ENCODE measurements around the gene PCDHGA4. TPM values are rescaled to one million over a fixed set of nuclear protein-coding genes. Genes with fewer than 3 reads are reported as not detected.

PCDHGA4 gene
- total RNA-seq, 1 donor from 2014 or later, result 0.75 TPM

DNA sequence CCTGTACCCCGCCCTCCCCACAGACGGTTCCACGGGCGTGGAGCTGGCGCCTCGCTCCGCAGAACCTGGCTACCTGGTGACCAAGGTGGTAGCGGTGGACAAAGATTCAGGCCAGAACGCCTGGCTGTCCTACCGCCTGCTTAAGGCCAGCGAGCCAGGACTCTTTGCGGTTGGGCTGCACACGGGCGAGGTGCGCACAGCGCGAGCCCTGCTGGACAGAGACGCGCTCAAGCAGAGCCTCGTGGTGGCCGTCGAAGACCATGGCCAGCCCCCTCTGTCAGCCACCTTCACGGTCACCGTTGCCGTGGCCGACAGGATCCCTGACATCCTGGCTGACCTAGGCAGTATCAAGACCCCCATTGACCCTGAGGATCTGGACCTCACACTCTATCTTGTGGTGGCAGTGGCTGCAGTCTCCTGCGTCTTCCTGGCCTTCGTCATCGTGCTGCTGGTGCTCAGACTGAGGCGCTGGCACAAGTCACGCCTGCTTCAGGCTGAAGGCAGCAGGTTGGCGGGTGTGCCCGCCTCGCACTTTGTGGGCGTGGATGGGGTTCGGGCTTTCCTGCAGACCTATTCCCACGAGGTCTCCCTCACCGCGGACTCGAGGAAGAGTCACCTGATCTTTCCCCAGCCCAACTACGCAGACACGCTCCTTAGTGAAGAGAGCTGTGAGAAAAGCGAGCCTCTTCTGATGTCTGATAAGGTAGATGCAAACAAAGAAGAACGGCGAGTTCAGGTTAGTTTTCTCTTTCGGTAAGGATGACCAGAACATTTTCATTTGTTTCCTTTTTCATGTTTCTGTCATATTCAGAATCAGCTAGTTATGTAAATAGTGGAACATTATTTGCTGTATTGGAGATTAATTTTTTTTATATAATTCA lies 11.4 kb downstream of the PCDHGA4 start:
- TF ChIP-seq, protein P1, sequence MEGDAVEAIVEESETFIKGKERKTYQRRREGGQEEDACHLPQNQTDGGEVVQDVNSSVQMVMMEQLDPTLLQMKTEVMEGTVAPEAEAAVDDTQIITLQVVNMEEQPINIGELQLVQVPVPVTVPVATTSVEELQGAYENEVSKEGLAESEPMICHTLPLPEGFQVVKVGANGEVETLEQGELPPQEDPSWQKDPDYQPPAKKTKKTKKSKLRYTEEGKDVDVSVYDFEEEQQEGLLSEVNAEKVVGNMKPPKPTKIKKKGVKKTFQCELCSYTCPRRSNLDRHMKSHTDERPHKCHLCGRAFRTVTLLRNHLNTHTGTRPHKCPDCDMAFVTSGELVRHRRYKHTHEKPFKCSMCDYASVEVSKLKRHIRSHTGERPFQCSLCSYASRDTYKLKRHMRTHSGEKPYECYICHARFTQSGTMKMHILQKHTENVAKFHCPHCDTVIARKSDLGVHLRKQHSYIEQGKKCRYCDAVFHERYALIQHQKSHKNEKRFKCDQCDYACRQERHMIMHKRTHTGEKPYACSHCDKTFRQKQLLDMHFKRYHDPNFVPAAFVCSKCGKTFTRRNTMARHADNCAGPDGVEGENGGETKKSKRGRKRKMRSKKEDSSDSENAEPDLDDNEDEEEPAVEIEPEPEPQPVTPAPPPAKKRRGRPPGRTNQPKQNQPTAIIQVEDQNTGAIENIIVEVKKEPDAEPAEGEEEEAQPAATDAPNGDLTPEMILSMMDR (IDR thresholded peaks at IDR 0.05), result no peak
- Mint-ChIP-seq H3K27me3 (peaks cover 55% of the 10 kb centered on the region), H3K36me3 (ENCODE audit: low read depth) (peaks cover 12% of the 10 kb centered on the region), H3K4me1 (peaks cover 14% of the 10 kb centered on the region), H3K4me3 (no peak overlapping the region), H3K27ac (no peak overlapping the region), H3K9me3 (peaks cover 29% of the 10 kb centered on the region)
- ATAC-seq (ENCODE audit: low read depth) (no peak), DNase-seq (no peak)
- intact Hi-C loops (cut with micrococcal nuclease), result no loop called here
- ChIA-PET POLR2A (interaction anchor here (0.8 kb wide), 1 partner anchor 189 kb away, joined by 3 read pairs; the partner anchor contains the start of gene PCDHB8), CTCF (no interaction called here)

DNA sequence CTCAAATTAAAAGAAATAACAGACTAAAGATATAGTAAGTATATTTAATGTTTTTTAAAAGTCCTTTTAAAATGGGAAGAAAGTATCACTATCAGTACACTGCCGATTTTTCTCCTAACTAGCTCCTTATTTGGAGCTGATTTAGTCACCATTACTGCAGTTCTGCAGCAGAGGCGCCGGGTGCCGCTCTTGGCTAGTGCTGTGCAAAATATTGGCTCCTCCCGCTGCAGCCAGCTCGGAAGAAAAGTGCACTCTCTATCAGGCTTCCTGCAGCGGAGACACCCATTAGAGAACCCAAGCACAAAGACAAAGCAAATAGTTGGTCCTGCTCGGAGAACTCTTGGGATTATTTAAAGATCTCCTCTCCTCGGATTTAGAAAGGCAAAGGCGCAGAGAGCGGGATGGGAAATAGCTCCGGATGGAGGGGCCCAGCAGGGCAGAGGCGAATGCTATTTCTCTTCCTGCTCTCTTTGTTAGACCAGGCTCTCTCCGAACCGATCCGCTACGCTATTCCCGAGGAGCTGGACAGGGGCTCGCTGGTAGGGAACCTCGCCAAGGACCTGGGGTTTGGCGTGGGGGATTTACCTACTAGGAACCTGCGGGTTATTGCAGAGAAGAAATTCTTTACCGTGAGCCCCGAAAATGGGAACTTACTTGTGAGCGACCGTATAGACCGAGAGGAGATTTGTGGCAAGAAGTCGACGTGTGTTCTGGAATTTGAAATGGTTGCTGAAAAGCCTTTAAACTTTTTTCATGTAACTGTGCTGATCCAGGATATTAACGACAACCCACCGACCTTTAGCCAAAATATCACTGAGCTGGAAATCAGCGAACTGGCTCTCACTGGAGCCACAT lies 15.4 kb downstream of the PCDHGA4 start, which contains the start of gene PCDHGB3:
PCDHGB3 (plus strand) TSS at position 249 of the 855 bp plus-strand sequence; CDS start at position 402, 153 bp downstream.
- H3K9me3 Mint-ChIP-seq, result peaks cover 22% of the 10 kb centered on the region
- peaks cover 54% of the 10 kb centered on the region for H3K27me3 Mint-ChIP-seq
- TF ChIP-seq, protein P1 (IDR thresholded peaks at IDR 0.05), result no peak
- no peak within 1 kb of the TSS for H3K27ac Mint-ChIP-seq
- peaks cover 5% of the 10 kb centered on the region for H3K36me3 Mint-ChIP-seq (ENCODE audit: low read depth)
- peaks cover 7% of the 10 kb centered on the region for H3K4me1 Mint-ChIP-seq
- no peak for DNase-seq
- POLR2A ChIA-PET, result interaction anchor here (0.6 kb wide), 2 partner anchors 44 to 220 kb away, joined by 3 to 4 read pairs; no protein-coding TSS in a partner anchor
- CTCF ChIA-PET, result interaction anchor here (0.6 to 2.8 kb wide), 12 partner anchors 20 to 508 kb away, joined by 3 to 23 read pairs (median 4); partner anchors contain the start of genes PCDH1, PCDHGB1, PCDHGB5 and TAF7
- intact Hi-C loops (cut with micrococcal nuclease), result loop anchor here (1.0 to 5.0 kb wide), 2 partner anchors 42 to 194 kb away; partner anchors contain the start of gene PCDHGA10
- peak within 1 kb of the TSS; percentile 81 for H3K4me3 Mint-ChIP-seq
- peak; percentile 64 for ATAC-seq (ENCODE audit: low read depth)

DNA sequence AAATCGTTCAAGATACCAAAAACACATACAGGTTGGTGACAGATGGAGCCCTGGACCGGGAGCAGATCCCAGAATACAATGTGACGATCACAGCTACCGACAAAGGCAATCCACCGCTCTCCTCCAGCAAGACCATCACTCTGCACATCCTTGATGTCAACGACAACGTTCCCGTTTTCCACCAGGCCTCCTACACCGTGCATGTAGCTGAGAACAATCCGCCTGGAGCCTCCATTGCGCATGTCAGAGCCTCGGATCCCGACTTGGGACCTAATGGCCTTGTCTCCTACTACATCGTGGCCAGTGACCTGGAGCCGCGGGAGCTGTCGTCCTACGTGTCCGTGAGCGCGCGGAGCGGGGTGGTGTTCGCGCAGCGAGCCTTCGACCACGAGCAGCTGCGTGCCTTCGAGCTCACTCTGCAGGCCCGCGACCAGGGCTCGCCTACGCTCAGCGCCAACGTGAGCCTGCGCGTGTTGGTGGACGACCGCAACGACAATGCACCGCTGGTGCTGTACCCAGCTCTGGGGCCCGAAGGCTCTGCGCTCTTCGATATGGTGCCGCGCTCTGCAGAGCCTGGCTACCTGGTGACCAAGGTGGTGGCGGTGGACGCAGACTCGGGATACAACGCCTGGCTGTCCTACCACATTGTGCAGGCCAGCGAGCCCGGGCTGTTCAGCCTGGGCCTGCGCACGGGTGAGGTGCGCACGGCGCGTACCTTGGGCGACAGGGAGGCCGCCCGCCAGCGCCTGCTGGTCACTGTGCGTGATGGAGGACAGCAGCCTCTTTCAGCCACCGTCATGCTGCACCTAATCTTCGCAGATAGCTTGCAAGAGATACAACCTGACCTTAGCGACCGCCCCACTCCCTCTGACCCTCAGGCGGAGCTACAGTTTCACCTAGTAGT lies 17.0 kb downstream of the PCDHGA4 start:
- Mint-ChIP-seq H3K4me1 (peaks cover 7% of the 10 kb centered on the region), H3K27ac (no peak overlapping the region), H3K4me3 (no peak overlapping the region), H3K27me3 (peaks cover 43% of the 10 kb centered on the region), H3K36me3 (ENCODE audit: low read depth) (no peaks in the 10 kb centered on the region), H3K9me3 (peaks cover 17% of the 10 kb centered on the region)
- CTCF ChIA-PET, result interaction anchor here (2.8 kb wide), 1 partner anchor 192 kb away, joined by 23 read pairs; no protein-coding TSS in a partner anchor
- ATAC-seq (ENCODE audit: low read depth) (no peak), DNase-seq (no peak)
- intact Hi-C loops (cut with micrococcal nuclease), result loop anchor here (5.0 kb wide), 1 partner anchor 40 kb away; the partner anchor contains the start of gene PCDHGA10
- TF ChIP-seq, protein P1 (IDR thresholded peaks at IDR 0.05), result no peak
- POLR2A ChIA-PET, result no interaction called here

DNA sequence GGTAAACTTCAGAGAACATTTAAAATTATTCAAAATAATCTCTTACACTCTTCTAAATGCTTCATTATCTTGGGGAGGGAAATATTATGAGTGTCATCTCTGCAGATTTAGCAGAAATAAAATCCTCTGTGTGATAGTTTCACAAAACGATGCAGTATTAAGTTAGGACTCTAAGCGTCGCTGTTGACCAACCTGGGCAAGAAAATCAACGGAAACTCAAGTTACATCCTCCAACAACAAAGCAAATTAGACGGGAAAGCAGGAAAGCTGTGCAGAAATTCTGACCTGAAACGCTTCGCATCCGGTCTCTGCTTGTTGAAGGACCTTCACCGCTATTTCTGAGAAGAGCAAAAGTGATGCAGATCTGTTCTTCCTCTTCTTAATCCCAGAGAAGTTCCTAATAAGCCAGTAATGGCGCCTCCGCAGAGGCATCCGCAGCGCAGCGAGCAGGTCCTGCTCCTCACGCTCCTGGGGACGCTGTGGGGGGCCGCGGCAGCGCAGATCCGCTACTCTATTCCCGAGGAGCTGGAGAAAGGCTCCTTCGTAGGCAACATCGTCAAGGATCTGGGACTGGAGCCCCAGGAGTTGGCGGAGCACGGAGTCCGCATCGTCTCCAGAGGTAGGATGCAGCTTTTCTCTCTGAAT lies 19.0 kb downstream of the PCDHGA4 start, which contains the start of gene PCDHGA6:
PCDHGA6 (plus strand) TSS at position 219 of the 645 bp plus-strand sequence; CDS start at position 412, 193 bp downstream.
- Mint-ChIP-seq H3K4me3 (peak within 1 kb of the TSS; percentile 12), H3K9me3 (peaks cover 22% of the 10 kb centered on the region), H3K4me1 (peaks cover 7% of the 10 kb centered on the region), H3K27ac (no peak within 1 kb of the TSS), H3K27me3 (peaks cover 37% of the 10 kb centered on the region), H3K36me3 (ENCODE audit: low read depth) (no peaks in the 10 kb centered on the region)
- CTCF ChIA-PET, result interaction anchor here (1.3 kb wide), 1 partner anchor 24 kb away, joined by 3 read pairs; the partner anchor contains the start of gene PCDHGB5
- ATAC-seq (ENCODE audit: low read depth), result no peak
- intact Hi-C loops (cut with micrococcal nuclease), result loop anchor here (1.0 to 5.0 kb wide), 2 partner anchors 39 to 185 kb away; partner anchors contain the start of gene PCDHGA10
- POLR2A ChIA-PET, result no interaction called here
- TF ChIP-seq, protein P1 (IDR thresholded peaks at IDR 0.05), result no peak
- DNase-seq, result no peak
